C4-2B (cell line): ENCODE measurements around the gene NOS3.

Experiments
- H3K27ac ChIP-seq: fragments of 450-650 bp; 2 replicates; pipeline ENCODE4 v1.5.1; 2017
- CTCF ChIP-seq: fragments of 450-650 bp; conservative IDR thresholded peaks from 2 replicates; pipeline ENCODE4 v1.5.1; 2017; ENCODE audit warnings: mild to moderate bottlenecking
- ZFX ChIP-seq: fragments of 450-650 bp; IDR thresholded peaks from 2 replicates; pipeline ENCODE4 v1.6.1; 2017

The NOS3 gene

DNA sequence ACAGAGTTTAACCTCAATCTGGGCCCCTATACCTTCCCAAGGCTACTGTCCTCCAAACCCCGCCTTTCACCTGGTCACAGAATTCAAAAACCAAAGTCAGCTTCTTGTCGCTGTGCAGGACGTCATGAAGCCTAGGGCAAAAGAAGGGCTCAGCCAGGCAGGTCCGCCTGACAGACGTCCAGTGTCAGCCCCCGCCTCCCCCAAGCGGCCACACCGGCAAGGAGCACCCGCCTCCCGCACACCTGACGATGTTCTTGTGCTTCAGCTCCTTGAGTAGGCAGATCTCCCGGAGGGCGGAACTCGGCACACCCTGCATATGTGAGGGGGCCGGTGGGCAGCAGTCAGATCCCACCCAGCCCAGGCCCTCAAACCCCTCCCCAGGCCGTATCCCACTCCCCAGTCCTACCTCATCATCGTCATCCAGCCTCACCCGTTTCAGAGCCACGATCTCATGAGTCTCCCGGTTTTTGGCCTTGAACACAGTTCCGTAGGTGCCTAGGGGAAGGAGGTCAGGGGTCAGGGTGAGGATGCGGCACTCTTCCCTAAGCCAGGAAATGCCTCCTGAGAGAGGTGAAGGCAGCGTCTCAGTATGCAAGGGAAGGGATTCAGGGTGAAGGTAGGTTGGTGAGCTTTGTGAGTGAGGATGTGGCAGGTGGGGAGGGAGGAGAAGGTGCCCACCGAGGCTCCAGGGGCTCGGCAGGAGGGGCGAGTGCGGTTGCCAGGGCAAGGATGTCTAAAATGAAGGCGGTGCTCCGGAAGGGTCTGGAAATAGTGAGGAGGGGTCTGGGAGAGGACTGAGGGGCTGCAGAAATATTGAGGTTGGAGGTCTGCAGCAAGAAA lies 66.1 kb downstream of the NOS3 start:
- TF ChIP-seq CTCF (no peak), ZFX (no peak)
- peak overlapping the region; percentile 80 for H3K27ac ChIP-seq

DNA sequence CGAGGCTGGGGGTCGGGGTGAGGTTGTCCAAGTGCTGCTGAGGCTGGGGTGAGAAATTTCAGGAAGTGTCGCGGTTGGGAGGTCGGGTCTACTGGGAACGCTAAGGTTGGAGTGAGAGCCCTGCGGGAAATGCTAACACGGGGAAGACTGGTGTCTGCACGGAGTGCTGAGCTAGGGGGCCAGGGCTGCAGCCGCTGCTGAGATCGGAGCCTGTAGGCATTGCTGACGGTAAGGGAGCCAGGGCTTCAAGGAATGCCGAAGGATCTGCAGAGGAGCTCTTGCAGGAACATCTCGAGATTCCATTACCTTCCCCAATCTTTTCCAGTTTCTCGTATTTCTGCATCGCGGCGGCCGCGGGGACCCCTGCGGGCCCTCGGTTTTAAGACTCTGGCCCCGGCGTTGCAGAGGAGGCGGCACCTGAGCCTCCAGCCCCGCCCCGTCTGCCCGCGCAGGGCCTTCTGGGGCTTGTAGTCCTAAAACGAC lies 66.7 kb downstream of the NOS3 start, which contains the start of gene CDK5:
Gene CDK5, minus strand, starts transcription at position 392 of the 483 bp plus-strand sequence. Its CDS starts 49 bp downstream, at position 343.
- H3K27ac ChIP-seq: peak within 1 kb of the TSS; percentile 80
- TF ChIP-seq ZFX (no peak), CTCF (no peak)

GRCh38 chr7:151057989-151058780 lies 67.4 kb downstream of the NOS3 start:
- TF ChIP-seq CTCF (no peak), ZFX (peak; percentile 46; the same call in 1 of the 2 replicates)
- peak overlapping the region; percentile 80 for H3K27ac ChIP-seq

DNA sequence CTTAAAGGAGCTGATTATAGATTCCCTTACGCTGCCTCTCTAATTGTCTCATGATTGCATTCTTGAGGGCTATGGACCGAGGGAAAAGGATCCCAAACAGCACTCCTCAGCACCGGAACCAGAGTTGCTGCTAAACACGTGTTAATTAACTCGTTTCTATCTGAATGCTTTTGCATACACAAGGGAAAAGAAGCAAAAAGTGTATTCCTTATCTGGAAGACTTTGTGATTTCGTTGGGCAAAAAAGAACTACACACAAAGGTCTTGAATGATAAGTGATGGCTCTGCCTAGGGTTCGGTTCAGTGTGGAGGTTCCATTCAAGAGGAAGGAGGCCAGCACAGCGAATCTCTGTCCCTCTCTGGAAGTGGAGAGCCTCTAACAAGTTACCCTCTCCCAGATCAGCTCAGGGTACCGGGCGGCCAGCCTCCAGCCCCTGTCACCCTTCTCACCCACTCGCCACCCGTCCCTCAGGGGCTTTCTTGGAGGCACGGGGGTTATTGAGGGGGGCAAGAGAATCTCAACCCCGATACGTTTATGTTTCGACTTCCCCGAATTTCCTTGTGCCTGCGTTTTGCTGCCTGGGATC lies 68.1 kb downstream of the NOS3 start:
- peak overlapping the region; percentile 80 for H3K27ac ChIP-seq

GRCh38 chr7:151059367-151060112 lies 68.7 kb downstream of the NOS3 start, which contains the start of gene SLC4A2:
Gene SLC4A2 (plus strand): TSS chr7:151059589. CDS start chr7:151061988, 2,399 bp downstream.
- TF ChIP-seq CTCF (no peak; the same call in 1 of the 2 replicates), ZFX (peak; percentile 34; the same call in 1 of the 2 replicates)
- H3K27ac ChIP-seq: peak within 1 kb of the TSS; percentile 80

More for the DNA sequence above, 68.1 kb downstream of the NOS3 start:
- TF ChIP-seq CTCF: no peak

DNA sequence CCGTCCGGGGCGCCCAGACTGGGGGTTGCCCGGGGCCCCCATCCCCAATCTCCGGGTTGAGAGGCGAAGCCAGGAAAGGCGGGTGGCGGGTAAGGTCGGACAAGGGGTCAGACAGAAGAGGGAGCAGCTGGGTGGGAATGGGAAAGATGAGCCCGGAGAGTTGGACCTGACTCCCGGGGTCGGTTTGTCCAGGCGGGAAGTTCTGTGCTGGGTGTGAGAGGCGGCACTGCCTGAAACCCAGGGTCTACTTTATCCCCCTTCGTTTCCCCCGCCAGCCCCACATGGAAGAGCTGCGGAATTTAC lies 69.2 kb downstream of the NOS3 start:
- H3K27ac ChIP-seq: peak overlapping the region; percentile 80
- TF ChIP-seq CTCF (no peak), ZFX (no peak)
